KBM-7 (cell line): Measurements from ENCODE around the gene STK16.
A peak's percentile ranks its signal among the peaks of the same experiment; 100 is the strongest.
"Not testable (repeated sequence)": the region's sequence is repeated elsewhere in the genome, so short reads cannot be mapped to it uniquely, and the experiment has no call there.

Source experiments
- DNase-seq: peaks from one replicate; pipeline ENCODE4 v3.0.0-alpha.2; 2015
- in situ Hi-C: fragments of 300-500 bp; cut with MboI; formaldehyde crosslinking; loops from 2 replicates; pipeline ENCODE4 v1.14.3; 2020; ENCODE audit warnings: low sequenced_read_pairs, low pct_unique_long_range_greater_than_20kb, mixed read lengths

STK16 gene

DNA sequence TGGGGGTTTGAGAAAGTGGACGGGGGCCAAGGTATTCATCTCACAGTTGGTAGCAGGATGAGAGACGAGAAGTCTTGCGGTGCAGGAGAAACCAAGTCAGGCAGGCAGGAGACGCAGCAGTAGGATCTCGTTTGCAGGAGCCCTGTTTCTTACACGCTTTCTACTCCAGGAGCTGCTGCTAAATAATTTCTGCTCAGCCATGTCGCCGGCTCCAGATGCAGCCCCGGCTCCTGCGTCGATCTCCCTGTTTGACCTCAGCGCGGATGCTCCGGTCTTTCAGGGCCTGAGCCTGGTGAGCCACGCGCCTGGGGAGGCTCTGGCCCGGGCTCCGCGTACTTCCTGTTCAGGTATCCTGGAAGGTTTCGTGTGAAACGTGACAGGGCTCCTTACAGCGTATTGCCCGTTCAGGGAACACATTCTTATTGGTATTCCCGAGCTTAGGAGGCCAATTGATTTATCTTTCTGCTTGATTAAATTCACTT lies 15.2 kb upstream of the STK16 start:
- in situ Hi-C loops: no loop called here
- DNase-seq: peak; percentile 59

DNA sequence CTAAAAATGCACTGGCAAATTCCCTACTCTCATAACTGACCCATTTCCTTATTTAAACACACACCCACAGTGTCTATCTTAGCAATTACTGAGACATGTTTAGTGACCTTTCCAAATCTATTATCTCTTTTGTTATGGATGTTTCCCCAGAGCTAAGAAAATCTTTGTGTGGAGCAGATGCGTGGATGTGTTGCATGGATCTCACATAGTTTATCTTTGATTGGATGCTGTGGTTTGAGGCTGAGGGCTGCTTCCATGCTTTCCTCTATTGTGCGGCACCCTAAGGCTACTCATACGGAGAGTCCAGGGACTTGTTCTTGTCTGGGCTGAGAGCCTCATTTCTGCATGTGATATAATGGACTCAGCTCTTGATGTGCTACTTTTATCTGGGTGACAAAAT lies 10.9 kb upstream of the STK16 start:
- in situ Hi-C loops: no loop called here

DNA sequence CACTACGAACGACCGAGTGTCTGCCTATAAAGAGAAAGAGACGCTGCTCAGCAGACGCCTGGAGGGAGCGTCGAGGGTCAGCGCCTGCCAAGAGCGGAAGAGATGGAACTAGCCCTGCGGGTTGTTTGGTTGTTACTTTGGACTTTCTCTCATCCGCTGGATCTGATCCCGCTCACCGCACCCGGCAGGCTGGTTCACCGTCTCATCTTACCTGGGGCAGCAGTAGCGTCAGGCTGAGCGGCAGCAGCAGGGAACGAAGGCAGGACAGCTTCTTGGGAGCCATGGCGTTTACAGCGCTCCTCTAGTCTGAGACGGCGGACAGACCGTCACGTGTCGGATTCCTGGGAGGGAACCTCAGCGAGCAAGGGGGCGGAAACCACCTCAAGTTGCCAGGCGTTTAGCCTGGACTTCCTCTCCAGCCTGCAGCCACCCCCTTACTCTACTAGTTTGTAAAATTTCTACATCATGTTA lies 2.0 kb upstream of the STK16 start:
- DNase-seq: no peak
- in situ Hi-C loops: no loop called here

More for the DNA sequence above, 10.9 kb upstream of the STK16 start:
- no peak for DNase-seq

DNA sequence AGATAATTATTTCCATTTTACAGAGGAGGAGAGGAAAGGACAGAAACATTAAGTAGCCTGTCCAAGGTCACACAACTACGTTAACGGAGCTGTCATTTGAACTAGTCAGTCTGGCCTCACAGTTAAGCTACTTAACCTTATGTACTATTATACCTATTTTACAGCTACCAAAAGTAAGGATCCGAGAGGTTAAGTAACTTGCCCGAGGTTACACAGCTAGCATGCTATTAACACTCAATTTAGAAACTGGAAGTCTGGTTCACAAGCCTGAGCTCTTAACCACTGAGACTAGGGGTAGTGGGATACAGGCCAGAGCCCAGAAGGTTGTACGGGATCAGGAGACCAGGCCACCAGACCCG lies 511 bp upstream of the STK16 start:
- no peak for DNase-seq
- in situ Hi-C loops: no loop called here

DNA sequence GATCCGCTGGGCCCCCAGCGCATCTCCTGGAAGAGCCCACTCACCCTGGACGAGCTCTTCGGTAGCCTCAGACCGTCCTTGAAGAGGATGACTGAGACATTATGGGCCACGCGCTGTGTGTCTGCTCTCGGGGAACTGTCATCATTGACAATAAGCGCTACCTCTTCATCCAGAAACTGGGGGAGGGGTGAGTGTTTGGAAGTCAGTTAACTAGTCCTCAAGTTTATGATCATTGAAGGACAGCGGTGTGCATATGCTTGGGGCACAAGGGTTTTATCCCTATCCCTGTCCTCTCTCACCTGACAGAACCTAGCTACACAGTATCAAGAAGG lies 586 bp downstream of the STK16 start:
- no peak for DNase-seq
- in situ Hi-C loops: no loop called here

DNA sequence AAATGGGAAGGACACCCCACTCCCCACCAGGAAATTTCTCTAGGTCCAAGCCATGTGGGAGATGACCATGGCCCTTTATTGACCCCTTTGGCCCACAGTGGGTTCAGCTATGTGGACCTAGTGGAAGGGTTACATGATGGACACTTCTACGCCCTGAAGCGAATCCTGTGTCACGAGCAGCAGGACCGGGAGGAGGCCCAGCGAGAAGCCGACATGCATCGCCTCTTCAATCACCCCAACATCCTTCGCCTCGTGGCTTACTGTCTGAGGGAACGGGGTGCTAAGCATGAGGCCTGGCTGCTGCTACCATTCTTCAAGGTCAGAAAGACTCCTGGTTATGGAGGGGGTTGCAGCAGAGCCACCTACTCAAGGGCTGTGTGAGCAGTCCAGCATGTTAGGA lies 1.3 kb downstream of the STK16 start:
- in situ Hi-C loops: no loop called here
- no peak for DNase-seq

DNA sequence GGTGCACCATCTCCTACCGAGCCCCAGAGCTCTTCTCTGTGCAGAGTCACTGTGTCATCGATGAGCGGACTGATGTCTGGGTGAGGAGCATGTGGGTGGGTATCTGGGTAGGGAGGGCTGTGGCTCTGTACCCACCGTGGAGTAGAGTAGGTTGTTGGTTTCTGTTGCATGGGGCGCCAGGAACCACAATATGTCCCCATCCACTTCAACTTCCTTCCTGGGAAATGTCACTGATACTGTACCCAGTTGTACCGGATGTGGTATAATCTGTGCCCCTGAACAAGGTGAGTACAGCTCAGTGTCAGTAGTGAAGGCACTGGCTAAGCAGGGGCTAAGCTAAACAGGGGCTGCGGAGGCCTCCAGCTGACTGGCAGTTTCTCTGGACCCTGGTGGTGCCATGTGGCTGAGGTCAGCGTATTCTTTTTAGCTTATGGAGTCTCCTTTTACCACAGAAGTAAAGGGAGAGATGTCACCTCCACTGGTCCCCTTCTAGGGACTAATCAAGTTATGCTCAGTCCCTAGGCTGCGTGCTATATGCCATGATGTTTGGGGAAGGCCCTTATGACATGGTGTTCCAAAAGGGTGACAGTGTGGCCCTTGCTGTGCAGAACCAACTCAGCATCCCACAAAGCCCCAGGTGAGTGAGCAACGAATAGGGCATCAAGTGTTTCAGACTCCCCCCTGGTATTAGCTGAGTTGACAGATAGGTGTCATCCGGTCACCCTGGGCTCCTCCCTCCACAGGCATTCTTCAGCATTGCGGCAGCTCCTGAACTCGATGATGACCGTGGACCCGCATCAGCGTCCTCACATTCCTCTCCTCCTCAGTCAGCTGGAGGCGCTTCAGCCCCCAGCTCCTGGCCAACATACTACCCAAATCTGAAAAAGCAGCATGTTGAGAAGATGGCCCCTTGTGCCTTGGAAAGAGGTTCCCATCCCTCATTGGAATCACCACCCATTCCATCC lies 2.7 kb downstream of the STK16 start:
- peak; percentile 19 for DNase-seq
- in situ Hi-C loops: no loop called here

DNA sequence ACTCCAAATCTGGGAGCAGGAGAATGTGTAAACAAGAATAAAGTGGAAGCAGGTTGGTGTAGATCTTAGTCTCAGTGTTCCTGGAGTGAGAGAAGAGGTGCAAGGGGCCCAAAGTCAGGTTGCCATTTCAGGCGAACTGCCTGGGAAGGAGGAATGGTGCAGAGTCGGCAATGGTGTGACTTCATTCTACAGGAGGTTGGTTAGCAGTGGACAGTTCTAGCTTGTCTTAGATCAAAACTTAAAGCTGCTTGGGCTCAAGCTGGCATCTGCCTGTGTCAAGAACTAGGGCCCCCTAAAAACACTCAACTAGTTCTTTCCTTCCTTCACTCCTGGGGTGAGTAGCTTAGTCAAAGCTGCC lies 3.5 kb downstream of the STK16 start:
- no peak for DNase-seq
- in situ Hi-C loops: no loop called here

DNA sequence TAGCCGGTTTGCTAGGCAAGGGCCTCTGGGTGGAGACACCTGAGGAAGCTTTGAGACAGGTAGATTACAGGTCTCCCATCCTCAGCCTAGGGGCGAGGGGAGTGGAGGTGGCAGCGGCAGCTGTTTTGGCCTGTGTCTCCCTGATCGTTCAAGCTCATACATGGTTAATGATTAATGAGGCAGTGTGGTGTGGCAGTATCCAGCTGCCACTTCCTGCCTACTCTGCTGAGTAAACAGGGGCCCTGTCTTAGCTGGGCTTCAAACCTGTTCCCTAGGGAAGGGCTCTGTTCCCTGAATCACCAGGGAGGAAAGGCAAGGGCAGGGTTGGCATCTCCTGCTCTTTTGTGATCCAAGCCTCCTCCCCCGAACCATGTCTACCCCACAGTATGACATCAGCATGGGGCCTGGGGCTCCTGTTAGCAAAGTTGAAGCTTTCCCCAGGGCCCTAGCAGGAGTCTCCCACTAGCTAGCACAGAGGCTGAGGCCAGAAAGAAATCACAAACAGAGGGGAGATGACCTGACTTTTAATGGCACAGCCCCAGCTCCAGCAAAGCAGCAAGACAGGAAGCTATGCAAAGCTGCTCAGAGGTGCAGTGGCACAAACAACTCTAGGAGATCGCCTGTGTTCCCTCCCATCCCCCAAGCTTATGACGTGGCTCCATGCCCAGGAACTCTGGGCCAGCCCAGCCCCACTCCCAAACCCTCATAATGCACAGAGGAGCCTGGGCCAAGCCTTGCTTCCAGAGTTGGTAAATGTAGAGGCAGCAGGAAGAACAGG lies 4.1 kb downstream of the STK16 start:
- peak; percentile 74 for DNase-seq
- in situ Hi-C loops: no loop called here

DNA sequence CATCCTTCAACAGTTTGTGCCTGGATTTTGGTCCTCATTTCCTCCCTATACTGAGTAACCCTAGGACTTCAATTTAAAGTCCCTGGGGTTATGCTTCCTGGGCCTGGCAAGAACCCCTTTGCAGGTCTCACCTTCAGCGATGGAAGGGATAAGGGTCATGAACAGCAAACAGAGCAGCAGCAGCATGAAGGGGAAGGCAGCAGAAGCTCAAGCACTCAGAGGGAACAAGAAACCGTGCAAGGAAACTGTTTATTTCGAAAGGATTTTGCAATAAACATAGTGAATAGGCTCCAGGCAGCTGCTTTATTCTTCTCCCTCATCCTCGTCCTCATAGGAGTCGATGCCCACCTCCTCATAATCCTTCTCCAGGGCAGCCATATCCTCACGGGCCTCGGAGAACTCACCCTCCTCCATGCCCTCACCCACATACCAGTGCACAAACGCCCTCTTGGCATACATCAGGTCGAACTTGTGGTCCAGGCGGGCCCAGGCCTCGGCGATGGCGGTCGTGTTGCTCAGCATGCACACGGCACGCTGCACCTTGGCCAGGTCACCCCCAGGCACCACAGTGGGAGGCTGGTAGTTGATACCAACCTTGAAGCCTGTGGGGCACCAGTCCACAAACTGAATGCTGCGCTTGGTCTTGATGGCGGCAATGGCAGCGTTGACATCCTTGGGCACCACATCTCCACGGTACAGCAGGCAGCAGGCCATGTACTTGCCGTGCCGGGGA lies 4.9 kb downstream of the STK16 start:
- in situ Hi-C loops: no loop called here
- DNase-seq: no peak

DNA sequence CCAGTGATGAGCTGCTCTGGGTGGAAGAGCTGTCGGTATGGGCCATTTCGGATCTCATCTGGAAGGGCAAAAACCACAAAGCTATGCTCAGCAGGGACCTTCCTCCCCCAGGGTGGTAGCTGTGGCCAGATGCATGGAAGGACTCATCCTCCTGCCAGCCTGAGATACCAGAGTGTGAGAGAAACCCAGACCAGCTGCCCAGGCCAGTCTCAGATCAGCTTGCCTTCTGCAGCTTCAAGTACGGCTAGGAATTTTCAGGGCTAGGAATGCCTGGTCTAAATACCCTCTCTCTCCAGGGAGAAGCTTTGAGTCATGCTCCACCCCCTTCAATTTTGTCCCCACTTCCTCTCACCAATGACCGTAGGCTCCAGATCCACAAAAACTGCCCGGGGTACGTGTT lies 6.4 kb downstream of the STK16 start:
- in situ Hi-C loops: no loop called here
- no peak for DNase-seq

DNA sequence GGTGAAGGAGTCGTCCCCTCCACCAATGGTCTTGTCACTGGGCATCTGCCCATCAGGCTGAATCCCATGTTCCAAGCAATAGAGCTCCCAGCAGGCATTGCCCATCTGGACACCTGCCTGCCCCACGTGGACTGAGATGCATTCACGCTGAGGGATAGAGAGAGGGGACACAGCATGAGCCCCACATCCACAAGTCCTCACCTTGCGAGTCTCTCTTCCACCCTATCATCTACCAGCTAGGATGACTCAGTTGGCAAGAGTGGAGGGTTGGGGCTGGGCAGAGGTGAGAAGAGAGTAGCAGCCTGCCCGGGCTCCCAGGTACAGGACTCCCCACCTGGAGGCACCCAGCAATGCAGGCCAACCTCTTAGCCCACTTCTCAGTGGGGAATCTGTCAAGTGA lies 6.8 kb downstream of the STK16 start:
- no peak for DNase-seq
- in situ Hi-C loops: no loop called here

DNA sequence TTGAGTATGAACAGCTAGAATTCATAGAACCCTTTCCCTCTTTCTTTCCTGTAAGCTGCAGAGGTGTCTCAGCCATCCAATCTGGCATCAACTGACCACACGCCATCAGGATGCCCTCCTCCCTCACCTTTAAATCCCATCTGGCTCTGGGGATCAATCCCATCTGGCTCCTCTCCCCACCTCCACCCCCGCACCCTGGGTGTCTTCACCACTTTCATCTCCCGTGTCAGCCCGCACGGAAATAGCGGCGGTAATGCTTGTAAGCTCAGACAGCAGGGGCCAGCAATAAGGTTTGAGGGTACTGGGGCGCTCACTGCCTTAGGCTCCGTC lies 7.3 kb downstream of the STK16 start:
- in situ Hi-C loops: no loop called here
- DNase-seq: no peak

DNA sequence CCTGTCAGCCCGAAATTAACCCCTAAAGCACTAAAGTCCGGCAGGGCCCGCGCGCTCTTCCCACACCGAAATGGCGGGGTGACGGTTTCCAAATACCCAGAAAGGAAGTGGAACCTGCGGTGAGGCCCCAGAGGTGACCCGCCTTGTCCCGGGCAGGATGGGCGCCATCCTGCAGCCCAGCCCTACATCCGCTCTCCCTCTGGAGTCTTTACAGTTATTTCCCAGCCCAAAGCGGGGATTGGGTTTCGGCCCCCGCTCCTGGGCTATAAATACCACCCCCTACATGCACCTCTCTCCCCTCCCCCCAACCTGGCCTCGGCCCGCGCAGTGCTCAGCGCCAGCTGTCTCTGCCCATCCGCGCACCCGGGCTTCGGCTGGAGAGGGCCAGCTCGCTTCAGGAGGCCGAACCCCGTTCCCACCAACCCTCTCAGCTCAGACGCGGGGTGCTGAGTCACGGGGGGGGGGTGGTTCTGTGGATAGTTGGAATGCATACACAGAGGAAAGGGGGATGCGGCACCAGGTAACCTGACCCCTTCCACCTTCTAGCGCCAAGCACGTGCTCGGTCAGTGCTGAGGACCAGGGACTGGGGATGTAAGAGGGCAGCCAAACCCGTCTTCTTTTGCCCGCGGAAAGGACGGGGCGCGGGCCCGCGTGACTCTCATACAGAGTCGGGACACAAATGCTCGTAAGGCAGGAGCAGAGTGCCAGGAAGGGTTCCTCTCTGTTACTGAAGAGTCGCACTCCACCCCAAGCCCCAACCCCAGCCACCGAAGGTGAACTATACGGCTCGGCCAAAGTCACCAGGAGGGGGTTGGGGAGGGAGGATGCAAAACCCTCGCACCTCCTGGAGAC lies 7.8 kb downstream of the STK16 start, which contains the start of gene TUBA4B:
Gene TUBA4B (plus strand): TSS at position 344 of the 853 bp plus-strand sequence. CDS start 165 bp downstream, at position 509.
- in situ Hi-C loops: no loop called here
- peak; percentile 72 for DNase-seq

DNA sequence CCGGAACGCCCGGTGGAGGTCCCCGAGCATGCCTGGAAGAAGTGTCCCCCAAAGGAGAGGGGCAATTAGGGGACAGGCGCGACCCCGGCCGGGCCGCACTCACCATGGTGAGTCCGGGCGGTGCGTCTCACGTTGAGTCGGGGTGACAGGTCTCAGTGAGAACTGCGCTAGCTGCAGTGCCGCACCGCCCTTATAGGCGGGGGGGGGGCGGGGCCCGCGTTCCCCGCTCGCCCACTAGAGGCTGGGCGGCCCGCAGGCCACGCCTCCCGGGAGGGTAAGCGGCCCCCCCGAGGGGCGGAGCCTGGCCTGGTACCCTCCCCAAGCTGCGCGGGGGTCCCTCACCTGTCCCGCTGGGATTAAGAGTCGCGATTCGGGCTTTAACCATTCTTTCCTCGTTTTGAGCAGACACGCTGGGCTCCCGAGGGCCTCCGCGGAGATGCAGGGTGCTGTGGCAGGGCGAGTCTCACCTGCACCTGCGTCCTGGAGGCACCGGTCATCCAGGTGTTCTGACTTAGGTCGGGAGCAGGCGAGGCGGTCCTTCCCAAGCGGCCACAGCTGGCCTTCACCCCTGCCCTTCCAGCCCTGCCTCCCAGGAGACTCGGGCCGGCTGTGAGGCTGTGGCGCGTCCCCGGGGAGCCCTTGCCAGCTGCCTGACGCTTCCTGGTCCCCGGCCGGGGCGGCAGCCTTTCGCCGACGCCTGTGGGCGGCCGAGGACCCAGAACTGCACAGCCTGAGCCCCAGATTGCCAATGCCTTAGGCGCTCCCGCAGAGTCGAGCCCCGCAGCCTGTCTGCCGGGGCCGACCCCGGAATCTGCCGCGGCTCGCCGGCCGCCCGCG lies 8.7 kb downstream of the STK16 start, which contains the start of gene TUBA4A:
Gene TUBA4A (minus strand): TSS at position 166 of the 837 bp plus-strand sequence. CDS start 60 bp downstream, at position 106.
- in situ Hi-C loops: no loop called here
- peak; percentile 86 for DNase-seq

DNA sequence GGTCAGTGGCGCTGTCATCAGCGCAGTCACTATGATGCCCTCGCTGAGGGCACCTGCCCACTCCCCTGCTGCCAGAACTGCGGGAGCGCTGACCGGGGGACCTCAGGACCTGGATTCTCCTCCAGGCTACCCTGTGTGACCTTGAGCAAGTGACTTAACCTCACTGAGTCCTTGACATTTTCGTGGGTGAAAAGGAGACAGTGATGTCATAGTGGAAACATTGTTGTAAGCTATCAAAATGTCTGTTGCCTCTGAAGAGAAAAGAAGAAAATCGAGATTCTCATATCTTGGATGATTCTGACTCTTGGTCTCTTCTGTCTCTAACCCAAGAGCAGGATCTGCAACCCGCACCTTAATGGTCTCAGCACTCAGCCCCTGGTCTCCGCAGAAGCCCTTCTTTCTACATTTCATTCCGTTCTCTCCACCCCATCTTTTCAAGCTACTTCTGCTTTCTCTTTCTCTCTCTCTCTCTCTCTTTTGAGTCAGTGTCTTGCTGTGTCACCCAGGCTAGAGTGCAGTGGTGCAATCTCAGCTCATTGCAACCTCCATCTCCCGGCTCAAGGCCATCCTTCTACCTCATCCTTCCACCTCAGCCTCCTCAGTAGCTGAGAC lies 9.4 kb downstream of the STK16 start:
- DNase-seq: peak; percentile 72
- in situ Hi-C loops: no loop called here

DNA sequence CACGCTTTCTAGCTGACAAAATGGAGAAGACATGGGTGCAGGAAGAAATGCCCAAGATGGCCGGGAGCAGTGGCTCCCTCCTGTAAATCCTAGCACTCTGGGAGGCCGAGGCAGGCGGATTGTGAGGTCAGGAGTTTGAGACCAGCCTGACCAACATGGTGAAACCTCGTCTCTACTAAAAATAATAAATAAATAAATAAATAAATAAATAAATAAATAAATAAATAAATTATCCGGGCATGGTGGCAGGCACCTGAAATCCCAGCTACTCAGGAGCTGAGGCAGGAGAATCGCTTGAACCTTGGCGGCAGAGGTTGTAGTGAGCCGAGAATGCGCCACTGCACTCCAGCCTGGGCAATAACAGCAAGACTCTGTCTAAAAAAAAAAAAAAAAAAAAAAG lies 13.7 kb downstream of the STK16 start:
- in situ Hi-C loops, DNase-seq: not testable (repeated sequence)
